Measurements from ENCODE around the gene ANGPTL8.

The ANGPTL8 gene

GRCh38 chr19:11269408-11269807 is 30.0 kb downstream of the ANGPTL8 start:
- Histone ChIP-seq H3K36me3 (ENCODE audit: control insufficient read depth in 2 of 2, insufficient read depth in 2 of 2, low read length in 2 of 2) (no peaks in the 10 kb centered on the region), H3K9ac (ENCODE audit: low read depth in 1 of 2, low read length in 2 of 2) (no peak overlapping the region), H3K4me3 (ENCODE audit: low read length in 2 of 2) (no peak overlapping the region), H3K27me3 (ENCODE audit: control insufficient read depth in 2 of 2, insufficient read depth in 2 of 2, low read length in 2 of 2) (no peaks in the 10 kb centered on the region), H3K9me3 (ENCODE audit: control insufficient read depth in 2 of 2, low read length in 2 of 2) (no peaks in the 10 kb centered on the region), H3K4me1 (ENCODE audit: control insufficient read depth in 2 of 2, insufficient read depth in 2 of 2, low read length in 2 of 2) (peaks cover 16 to 26% of the 10 kb centered on the region in 2 donors), H3K27ac (ENCODE audit: low read depth in 2 of 2, low read length in 2 of 2) (no peak overlapping the region)

- Histone ChIP-seq H3K27me3 (ENCODE audit: control insufficient read depth in 2 of 2, insufficient read depth in 2 of 2, low read length in 2 of 2) (no peaks in the 10 kb centered on the region), H3K9ac (ENCODE audit: low read depth in 1 of 2, low read length in 2 of 2) (no peak overlapping the region), H3K27ac (ENCODE audit: low read depth in 2 of 2, low read length in 2 of 2) (no peak overlapping the region), H3K36me3 (ENCODE audit: control insufficient read depth in 2 of 2, insufficient read depth in 2 of 2, low read length in 2 of 2) (no peaks in the 10 kb centered on the region), H3K9me3 (ENCODE audit: control insufficient read depth in 2 of 2, low read length in 2 of 2) (no peaks in the 10 kb centered on the region), H3K4me3 (ENCODE audit: low read length in 2 of 2) (no peak overlapping the region), H3K4me1 (ENCODE audit: control insufficient read depth in 2 of 2, insufficient read depth in 2 of 2, low read length in 2 of 2) (peaks cover 0 to 6% of the 10 kb centered on the region in 2 donors)
These were observed 33.9 kb downstream of the ANGPTL8 start for GRCh38 chr19:11273296-11273695.

- Histone ChIP-seq H3K4me1 (ENCODE audit: control insufficient read depth in 2 of 2, insufficient read depth in 2 of 2, low read length in 2 of 2) (peaks cover 0 to 1% of the 10 kb centered on the region in 2 donors), H3K27ac (ENCODE audit: low read depth in 2 of 2, low read length in 2 of 2) (no peak overlapping the region), H3K9me3 (ENCODE audit: control insufficient read depth in 2 of 2, low read length in 2 of 2) (no peaks in the 10 kb centered on the region), H3K27me3 (ENCODE audit: control insufficient read depth in 2 of 2, insufficient read depth in 2 of 2, low read length in 2 of 2) (no peaks in the 10 kb centered on the region), H3K4me3 (ENCODE audit: low read length in 2 of 2) (no peak overlapping the region), H3K36me3 (ENCODE audit: control insufficient read depth in 2 of 2, insufficient read depth in 2 of 2, low read length in 2 of 2) (no peaks in the 10 kb centered on the region), H3K9ac (ENCODE audit: low read depth in 1 of 2, low read length in 2 of 2) (no peak overlapping the region)
These were observed 34.6 kb downstream of the ANGPTL8 start for GRCh38 chr19:11273989-11274388.

- H3K27ac ChIP-seq (ENCODE audit: low read depth in 2 of 2, low read length in 2 of 2) = no peak overlapping the region
- no peaks in the 10 kb centered on the region for H3K9me3 ChIP-seq (ENCODE audit: control insufficient read depth in 2 of 2, low read length in 2 of 2)
- H3K4me1 ChIP-seq (ENCODE audit: control insufficient read depth in 2 of 2, insufficient read depth in 2 of 2, low read length in 2 of 2) = no peaks in the 10 kb centered on the region
- no peak overlapping the region for H3K9ac ChIP-seq (ENCODE audit: low read depth in 1 of 2, low read length in 2 of 2)
- H3K4me3 ChIP-seq (ENCODE audit: low read length in 2 of 2) = no peak overlapping the region
- H3K27me3 ChIP-seq (ENCODE audit: control insufficient read depth in 2 of 2, insufficient read depth in 2 of 2, low read length in 2 of 2) = no peaks in the 10 kb centered on the region
- no peaks in the 10 kb centered on the region for H3K36me3 ChIP-seq (ENCODE audit: control insufficient read depth in 2 of 2, insufficient read depth in 2 of 2, low read length in 2 of 2)
These were observed 35.2 kb downstream of the ANGPTL8 start for GRCh38 chr19:11274533-11275086.

GRCh38 chr19:11278670-11279069 is 39.3 kb downstream of the ANGPTL8 start:
- no peak overlapping the region for H3K9ac ChIP-seq (ENCODE audit: low read depth in 1 of 2, low read length in 2 of 2)
- no peaks in the 10 kb centered on the region for H3K9me3 ChIP-seq (ENCODE audit: control insufficient read depth in 2 of 2, low read length in 2 of 2)
- H3K36me3 ChIP-seq (ENCODE audit: control insufficient read depth in 2 of 2, insufficient read depth in 2 of 2, low read length in 2 of 2) = no peaks in the 10 kb centered on the region
- no peaks in the 10 kb centered on the region for H3K4me1 ChIP-seq (ENCODE audit: control insufficient read depth in 2 of 2, insufficient read depth in 2 of 2, low read length in 2 of 2)
- no peak overlapping the region for H3K27ac ChIP-seq (ENCODE audit: low read depth in 2 of 2, low read length in 2 of 2)
- no peaks in the 10 kb centered on the region for H3K27me3 ChIP-seq (ENCODE audit: control insufficient read depth in 2 of 2, insufficient read depth in 2 of 2, low read length in 2 of 2)
- no peak overlapping the region for H3K4me3 ChIP-seq (ENCODE audit: low read length in 2 of 2)

- Histone ChIP-seq H3K4me3 (ENCODE audit: low read length in 2 of 2) (no peak overlapping the region), H3K4me1 (ENCODE audit: control insufficient read depth in 2 of 2, insufficient read depth in 2 of 2, low read length in 2 of 2) (no peaks in the 10 kb centered on the region), H3K36me3 (ENCODE audit: control insufficient read depth in 2 of 2, insufficient read depth in 2 of 2, low read length in 2 of 2) (no peaks in the 10 kb centered on the region), H3K9me3 (ENCODE audit: control insufficient read depth in 2 of 2, low read length in 2 of 2) (no peaks in the 10 kb centered on the region), H3K27me3 (ENCODE audit: control insufficient read depth in 2 of 2, insufficient read depth in 2 of 2, low read length in 2 of 2) (no peaks in the 10 kb centered on the region), H3K27ac (ENCODE audit: low read depth in 2 of 2, low read length in 2 of 2) (no peak overlapping the region), H3K9ac (ENCODE audit: low read depth in 1 of 2, low read length in 2 of 2) (no peak overlapping the region)
These were observed 40.3 kb downstream of the ANGPTL8 start for GRCh38 chr19:11279505-11280236.

- no peak overlapping the region for H3K4me3 ChIP-seq (ENCODE audit: low read length in 2 of 2)
- H3K9me3 ChIP-seq (ENCODE audit: control insufficient read depth in 2 of 2, low read length in 2 of 2) = no peaks in the 10 kb centered on the region
- H3K27me3 ChIP-seq (ENCODE audit: control insufficient read depth in 2 of 2, insufficient read depth in 2 of 2, low read length in 2 of 2) = no peaks in the 10 kb centered on the region
- no peak overlapping the region for H3K27ac ChIP-seq (ENCODE audit: low read depth in 2 of 2, low read length in 2 of 2)
- H3K36me3 ChIP-seq (ENCODE audit: control insufficient read depth in 2 of 2, insufficient read depth in 2 of 2, low read length in 2 of 2) = no peaks in the 10 kb centered on the region
- H3K9ac ChIP-seq (ENCODE audit: low read depth in 1 of 2, low read length in 2 of 2) = no peak overlapping the region
- H3K4me1 ChIP-seq (ENCODE audit: control insufficient read depth in 2 of 2, insufficient read depth in 2 of 2, low read length in 2 of 2) = no peaks in the 10 kb centered on the region
These were observed 42.1 kb downstream of the ANGPTL8 start for GRCh38 chr19:11281356-11282049.

GRCh38 chr19:11284515-11284914 is 45.1 kb downstream of the ANGPTL8 start:
- Histone ChIP-seq H3K4me1 (ENCODE audit: control insufficient read depth in 2 of 2, insufficient read depth in 2 of 2, low read length in 2 of 2) (no peaks in the 10 kb centered on the region), H3K9me3 (ENCODE audit: control insufficient read depth in 2 of 2, low read length in 2 of 2) (no peaks in the 10 kb centered on the region), H3K9ac (ENCODE audit: low read depth in 1 of 2, low read length in 2 of 2) (no peak overlapping the region), H3K27me3 (ENCODE audit: control insufficient read depth in 2 of 2, insufficient read depth in 2 of 2, low read length in 2 of 2) (no peaks in the 10 kb centered on the region), H3K36me3 (ENCODE audit: control insufficient read depth in 2 of 2, insufficient read depth in 2 of 2, low read length in 2 of 2) (no peaks in the 10 kb centered on the region), H3K4me3 (ENCODE audit: low read length in 2 of 2) (no peak overlapping the region), H3K27ac (ENCODE audit: low read depth in 2 of 2, low read length in 2 of 2) (no peak overlapping the region)

- no peaks in the 10 kb centered on the region for H3K4me1 ChIP-seq (ENCODE audit: control insufficient read depth in 2 of 2, insufficient read depth in 2 of 2, low read length in 2 of 2)
- H3K4me3 ChIP-seq (ENCODE audit: low read length in 2 of 2) = no peak overlapping the region
- no peaks in the 10 kb centered on the region for H3K9me3 ChIP-seq (ENCODE audit: control insufficient read depth in 2 of 2, low read length in 2 of 2)
- H3K27me3 ChIP-seq (ENCODE audit: control insufficient read depth in 2 of 2, insufficient read depth in 2 of 2, low read length in 2 of 2) = no peaks in the 10 kb centered on the region
- H3K27ac ChIP-seq (ENCODE audit: low read depth in 2 of 2, low read length in 2 of 2) = no peak overlapping the region
- no peak overlapping the region for H3K9ac ChIP-seq (ENCODE audit: low read depth in 1 of 2, low read length in 2 of 2)
- no peaks in the 10 kb centered on the region for H3K36me3 ChIP-seq (ENCODE audit: control insufficient read depth in 2 of 2, insufficient read depth in 2 of 2, low read length in 2 of 2)
These were observed 47.0 kb downstream of the ANGPTL8 start for GRCh38 chr19:11286312-11286974.

GRCh38 chr19:11288349-11288748 is 48.9 kb downstream of the ANGPTL8 start:
- Histone ChIP-seq H3K36me3 (ENCODE audit: control insufficient read depth in 2 of 2, insufficient read depth in 2 of 2, low read length in 2 of 2) (no peaks in the 10 kb centered on the region), H3K27me3 (ENCODE audit: control insufficient read depth in 2 of 2, insufficient read depth in 2 of 2, low read length in 2 of 2) (no peaks in the 10 kb centered on the region), H3K4me1 (ENCODE audit: control insufficient read depth in 2 of 2, insufficient read depth in 2 of 2, low read length in 2 of 2) (peaks cover under 1% of the 10 kb centered on the region in 2 donors), H3K9me3 (ENCODE audit: control insufficient read depth in 2 of 2, low read length in 2 of 2) (no peaks in the 10 kb centered on the region), H3K27ac (ENCODE audit: low read depth in 2 of 2, low read length in 2 of 2) (no peak overlapping the region), H3K4me3 (ENCODE audit: low read length in 2 of 2) (no peak overlapping the region), H3K9ac (ENCODE audit: low read depth in 1 of 2, low read length in 2 of 2) (no peak overlapping the region)

Measured in mucosa of rectum (tissue), 2 donors.